Kidney (tissue), 14 donors: ENCODE measurements around the gene MAPRE2. TPM values are rescaled to one million over a fixed set of nuclear protein-coding genes. Genes with fewer than 3 reads are reported as not detected.

Experiments used
- DNase-seq, 5 donors: peaks; one replicate each; pipeline ENCODE4 v3.0.0-alpha.2; 2013 to 2020
- FAIRE-seq: peaks from 2 replicates; lab custom pipeline; 2012; peaks lifted over from hg19 to GRCh38; lab: Jason Lieb, UNC
- H3K27ac ChIP-seq, 2 donors: one replicate each; pipeline ENCODE4 v1.7.0; 2013; ENCODE audit warnings: low read depth in 2 of 2, low read length in 2 of 2, inconsistent platforms in 1 of 2
- H3K27me3 ChIP-seq: one replicate; pipeline ENCODE4 v1.7.1; 2013; ENCODE audit warnings: low read length, inconsistent platforms; ENCODE audit not compliant: control insufficient read depth, insufficient read depth
- H3K36me3 ChIP-seq, 3 donors: one replicate each; pipeline versions ENCODE4 v1.7.0 to v1.7.1; 2013; ENCODE audit warnings: low read length in 3 of 3, control low read depth in 1 of 3, inconsistent platforms in 1 of 3; ENCODE audit not compliant: insufficient read depth in 3 of 3, control insufficient read depth in 2 of 3
- H3K4me1 ChIP-seq, 3 donors: one replicate each; pipeline versions ENCODE4 v1.7.0 to v1.7.1; 2013; ENCODE audit warnings: low read length in 3 of 3, inconsistent platforms in 1 of 3, low read depth in 1 of 3; ENCODE audit not compliant: control insufficient read depth in 2 of 3, insufficient read depth in 2 of 3
- H3K4me3 ChIP-seq, 3 donors: one replicate each; pipeline versions ENCODE4 v1.7.0 to v1.8.1; 2013; ENCODE audit warnings: low read length in 3 of 3, control low read depth in 1 of 3, inconsistent platforms in 1 of 3
- H3K9ac ChIP-seq, 3 donors: one replicate each; pipeline versions ENCODE4 v1.7.0 to v1.7.1; 2013; ENCODE audit warnings: low read length in 3 of 3, control low read depth in 1 of 3, inconsistent platforms in 1 of 3
- H3K9me3 ChIP-seq, 3 donors: one replicate each; pipeline versions ENCODE4 v1.7.0 to v1.7.1; 2013; ENCODE audit warnings: low read length in 3 of 3, control low read depth in 1 of 3, inconsistent platforms in 1 of 3; ENCODE audit not compliant: control insufficient read depth in 2 of 3, insufficient read depth in 1 of 3
- intact Hi-C: fragments of 100-400 bp; cut with DNase I; formaldehyde crosslinking; loops from one replicate; pipeline ENCODE4 v1.11.1; 2022
- polyA plus RNA-seq: library from polyadenylated mRNA; stranded (reverse); fragments of 350-450 nt; fragmentation: Illumina TruSeq; extraction: RNeasy Lipid Tissue Mini Kit (QIAGEN cat#74804); gene quantifications from one replicate; pipeline ENCODE4 v1.2.3, GENCODE V29; 2014; ENCODE audit warnings: low read depth, low replicate concordance; ENCODE audit not compliant: insufficient read depth
- total RNA-seq: library from RNA; stranded (reverse); fragmentation: NEBNext Ultra II Directional; extraction: Animal tissue kit (Norgen Biotek cat#: 25700); gene quantifications from one replicate; pipeline ENCODE4 v1.2.1, GENCODE V29; 2021
- TF ChIP-seq, protein P1 (sequence below): IDR thresholded peaks from 3 replicates; pipeline ENCODE4 v1.5.1; 2012; ENCODE audit warnings: mild to moderate bottlenecking, moderate library complexity, borderline replicate concordance; ENCODE audit not compliant: insufficient read depth; ENCODE audit errors: extremely low read depth
- donor health status: control.
- donor health status: control.
- donor health status: control.
- donor health status: control.
- donor health status: control.
- donor health status: DM: yes; HTN: yes; CAD: no.
- donor health status: Normal renal cell carcinoma (clear cell type).

Gene MAPRE2
- total and polyA plus RNA-seq, 2 donors from 2014 or later, result 15.2 to 30.2 TPM

DNA sequence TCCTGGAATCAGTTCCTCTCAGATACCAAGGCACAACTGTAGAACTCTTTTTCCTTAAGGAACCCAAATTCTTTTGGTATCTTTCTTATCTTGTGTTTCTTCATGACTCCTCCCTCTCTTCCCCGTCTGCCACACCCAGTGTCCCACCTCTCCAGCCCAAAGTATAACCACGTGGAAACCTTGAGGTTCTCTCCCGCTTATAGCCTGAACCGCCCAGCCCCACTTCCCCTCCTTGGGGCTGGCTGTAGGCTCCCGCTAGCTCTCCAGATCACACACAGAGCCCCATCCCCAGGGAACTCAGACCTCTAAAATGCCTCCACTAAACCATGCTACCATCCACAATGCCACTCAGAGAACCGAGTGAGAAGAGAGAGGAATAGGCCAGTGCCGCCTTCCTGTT is 87.5 kb downstream of the MAPRE2 start:
- Histone ChIP-seq H3K4me3 (no peak overlapping the region), H3K9ac (no peak overlapping the region), H3K4me1 (peaks cover 0 to 5% (median 0%) of the 10 kb centered on the region in 3 donors), H3K36me3 (peaks cover 0 to 10% (median 5%) of the 10 kb centered on the region in 3 donors), H3K27me3 (no peaks in the 10 kb centered on the region), H3K27ac (no peak overlapping the region), H3K9me3 (no peaks in the 10 kb centered on the region)
- DNase-seq (no peak), FAIRE-seq (no peak)
- intact Hi-C loops, result no loop called here
- TF ChIP-seq, protein P1, sequence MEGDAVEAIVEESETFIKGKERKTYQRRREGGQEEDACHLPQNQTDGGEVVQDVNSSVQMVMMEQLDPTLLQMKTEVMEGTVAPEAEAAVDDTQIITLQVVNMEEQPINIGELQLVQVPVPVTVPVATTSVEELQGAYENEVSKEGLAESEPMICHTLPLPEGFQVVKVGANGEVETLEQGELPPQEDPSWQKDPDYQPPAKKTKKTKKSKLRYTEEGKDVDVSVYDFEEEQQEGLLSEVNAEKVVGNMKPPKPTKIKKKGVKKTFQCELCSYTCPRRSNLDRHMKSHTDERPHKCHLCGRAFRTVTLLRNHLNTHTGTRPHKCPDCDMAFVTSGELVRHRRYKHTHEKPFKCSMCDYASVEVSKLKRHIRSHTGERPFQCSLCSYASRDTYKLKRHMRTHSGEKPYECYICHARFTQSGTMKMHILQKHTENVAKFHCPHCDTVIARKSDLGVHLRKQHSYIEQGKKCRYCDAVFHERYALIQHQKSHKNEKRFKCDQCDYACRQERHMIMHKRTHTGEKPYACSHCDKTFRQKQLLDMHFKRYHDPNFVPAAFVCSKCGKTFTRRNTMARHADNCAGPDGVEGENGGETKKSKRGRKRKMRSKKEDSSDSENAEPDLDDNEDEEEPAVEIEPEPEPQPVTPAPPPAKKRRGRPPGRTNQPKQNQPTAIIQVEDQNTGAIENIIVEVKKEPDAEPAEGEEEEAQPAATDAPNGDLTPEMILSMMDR, result no peak

GRCh38 chr18:35130236-35130635 is 89.0 kb downstream of the MAPRE2 start:
- TF ChIP-seq, protein P1, result no peak
- DNase-seq (no peak), FAIRE-seq (no peak)
- Histone ChIP-seq H3K9ac (no peak overlapping the region), H3K4me1 (peaks cover 0 to 5% (median 0%) of the 10 kb centered on the region in 3 donors), H3K4me3 (no peak overlapping the region), H3K27ac (no peak overlapping the region), H3K27me3 (no peaks in the 10 kb centered on the region), H3K9me3 (no peaks in the 10 kb centered on the region), H3K36me3 (peaks cover 0 to 10% (median 5%) of the 10 kb centered on the region in 3 donors)
- intact Hi-C loops, result no loop called here

DNA sequence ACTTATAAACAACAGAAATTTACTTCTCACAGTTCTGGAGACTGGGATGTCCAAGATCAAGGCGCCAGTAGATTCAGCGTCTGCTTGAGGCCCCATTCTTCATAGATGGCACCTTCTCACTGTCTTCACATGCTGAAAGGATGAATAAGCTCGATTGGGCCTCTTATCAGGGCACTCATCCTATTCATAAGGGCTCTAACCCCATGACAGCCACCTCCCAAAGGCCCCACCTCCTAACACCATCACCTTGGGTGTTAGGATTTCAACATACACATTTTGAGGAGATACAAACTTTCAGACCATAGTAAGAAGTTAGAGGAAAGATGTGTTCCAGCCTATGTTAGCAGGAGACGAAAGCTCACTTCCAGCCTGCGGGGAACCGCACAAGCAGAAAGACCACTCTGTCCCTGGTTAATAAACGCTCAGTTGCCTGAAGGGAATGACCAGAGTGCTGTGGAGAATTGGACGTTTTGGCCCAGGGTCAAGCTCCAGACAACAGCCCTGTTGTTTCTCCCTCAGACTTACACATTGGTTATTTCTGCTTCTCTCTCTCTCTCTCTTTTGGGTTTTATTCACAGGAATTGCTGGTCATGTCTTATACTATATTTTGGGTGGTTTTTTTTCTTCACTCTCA is 90.3 kb downstream of the MAPRE2 start:
- TF ChIP-seq, protein P1, result no peak
- Histone ChIP-seq H3K4me1 (peaks cover 0 to 5% (median 0%) of the 10 kb centered on the region in 3 donors), H3K9ac (no peak overlapping the region), H3K9me3 (no peaks in the 10 kb centered on the region), H3K36me3 (peaks cover 0 to 17% (median 5%) of the 10 kb centered on the region in 3 donors), H3K27me3 (no peaks in the 10 kb centered on the region), H3K4me3 (no peak overlapping the region), H3K27ac (no peak overlapping the region)
- no peak for DNase-seq
- intact Hi-C loops, result no loop called here
- no peak for FAIRE-seq
